ENCODE measurements around the gene PIK3CA.
A peak's percentile ranks its signal among the peaks of the same experiment; 100 is the strongest.
"Not testable (repeated sequence)": the region's sequence is repeated elsewhere in the genome, so short reads cannot be mapped to it uniquely, and the experiment has no call there.

Gene PIK3CA

GRCh38 chr3:179215550-179215949 is 67.4 kb downstream of the PIK3CA start:
- DNase-seq: not testable (repeated sequence)

DNA sequence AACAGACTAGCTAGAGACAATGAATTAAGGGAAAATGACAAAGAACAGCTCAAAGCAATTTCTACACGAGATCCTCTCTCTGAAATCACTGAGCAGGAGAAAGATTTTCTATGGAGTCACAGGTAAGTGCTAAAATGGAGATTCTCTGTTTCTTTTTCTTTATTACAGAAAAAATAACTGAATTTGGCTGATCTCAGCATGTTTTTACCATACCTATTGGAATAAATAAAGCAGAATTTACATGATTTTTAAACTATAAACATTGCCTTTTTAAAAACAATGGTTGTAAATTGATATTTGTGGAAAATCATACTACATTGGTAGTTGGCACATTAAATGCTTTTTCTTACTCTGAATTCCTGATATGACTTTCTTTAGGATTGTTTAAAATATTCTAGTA is 70.1 kb downstream of the PIK3CA start:
- not testable (repeated sequence) for DNase-seq

- DNase-seq: no peak
Measured at GRCh38 chr3:179223548-179223947, 75.4 kb downstream of the PIK3CA start.

DNA sequence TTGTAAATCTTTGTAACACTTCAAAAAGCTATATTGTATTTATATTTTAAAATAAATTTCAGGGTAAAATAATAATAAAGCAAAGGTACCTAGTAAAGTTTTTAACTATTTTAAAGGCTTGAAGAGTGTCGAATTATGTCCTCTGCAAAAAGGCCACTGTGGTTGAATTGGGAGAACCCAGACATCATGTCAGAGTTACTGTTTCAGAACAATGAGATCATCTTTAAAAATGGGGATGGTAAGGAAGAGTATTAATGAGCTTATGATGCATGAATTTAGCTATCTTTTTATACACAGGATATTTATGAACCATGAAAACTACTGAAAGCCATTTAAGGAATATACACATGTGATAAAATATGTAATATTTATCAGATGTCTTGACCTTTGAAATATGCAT is 76.4 kb downstream of the PIK3CA start:
- no peak for DNase-seq

- no peak for DNase-seq
Measured at GRCh38 chr3:179227349-179227748, 79.2 kb downstream of the PIK3CA start.

GRCh38 chr3:179229177-179229576 is 81.0 kb downstream of the PIK3CA start:
- DNase-seq: no peak

DNA sequence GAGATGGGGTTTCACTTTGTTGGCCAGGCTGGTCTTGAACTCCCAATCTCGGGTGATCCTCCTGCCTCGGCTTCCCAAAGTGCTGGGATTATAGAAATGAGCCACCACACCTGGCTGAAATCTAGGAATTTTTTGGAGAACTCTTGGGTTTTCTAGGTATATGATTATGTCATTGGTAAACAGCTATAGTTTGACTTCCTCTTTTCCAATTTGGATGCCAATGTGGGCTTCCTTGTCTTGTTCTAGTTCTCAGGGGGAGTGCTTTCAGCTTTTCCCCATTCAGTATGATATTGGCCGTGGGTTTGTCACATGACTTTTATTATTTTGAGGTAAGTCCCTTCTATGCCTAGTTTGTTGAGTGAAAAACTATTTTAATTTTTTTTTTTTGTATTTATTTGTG is 84.9 kb downstream of the PIK3CA start:
- DNase-seq: no peak

GRCh38 chr3:179234199-179234598 is 86.0 kb downstream of the PIK3CA start:
- DNase-seq: no peak

- DNase-seq: no peak
Measured at GRCh38 chr3:179236669-179237301, 88.6 kb downstream of the PIK3CA start.

DNA sequence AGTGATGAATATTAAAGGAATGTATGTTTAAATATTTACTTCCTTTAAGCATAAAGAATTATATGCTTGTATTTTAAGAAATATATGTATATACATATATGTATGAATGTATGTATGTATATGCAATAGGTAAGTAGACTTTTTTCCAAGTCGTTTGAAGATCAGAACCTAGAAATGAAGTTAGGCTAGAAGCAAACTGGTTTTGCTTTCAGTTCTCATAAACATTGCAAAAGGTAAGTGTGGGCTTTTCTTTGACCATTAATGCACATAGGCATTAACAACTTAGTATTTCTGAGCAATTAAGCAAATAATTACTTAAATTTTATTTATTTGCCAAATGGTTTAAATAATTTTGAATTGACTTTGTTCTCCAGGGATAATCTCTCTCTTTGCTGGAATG is 92.1 kb downstream of the PIK3CA start:
- not testable (repeated sequence) for DNase-seq

GRCh38 chr3:179242859-179243258 is 94.7 kb downstream of the PIK3CA start:
- not testable (repeated sequence) for DNase-seq

DNA sequence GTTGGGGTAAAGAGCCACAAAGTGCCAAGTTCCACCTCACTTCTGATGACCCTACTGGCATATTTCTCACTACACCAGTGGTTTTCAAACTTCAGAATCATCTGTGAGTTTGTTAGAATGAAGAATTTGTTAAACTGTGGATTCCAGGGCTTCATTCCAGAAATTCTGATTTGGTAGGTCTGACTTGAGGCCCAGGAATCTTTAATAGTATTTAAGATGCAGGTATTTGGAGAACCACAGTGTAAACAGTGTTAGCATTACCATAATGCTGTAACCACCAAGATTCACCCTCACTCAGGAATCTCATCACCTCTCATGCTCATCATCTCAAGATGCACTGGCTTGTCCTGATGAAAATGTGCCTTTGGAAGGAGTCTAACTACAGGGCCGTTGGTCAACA is 96.7 kb downstream of the PIK3CA start:
- DNase-seq: no peak

- no peak for DNase-seq
Measured at GRCh38 chr3:179247289-179248015, 99.3 kb downstream of the PIK3CA start.

DNA sequence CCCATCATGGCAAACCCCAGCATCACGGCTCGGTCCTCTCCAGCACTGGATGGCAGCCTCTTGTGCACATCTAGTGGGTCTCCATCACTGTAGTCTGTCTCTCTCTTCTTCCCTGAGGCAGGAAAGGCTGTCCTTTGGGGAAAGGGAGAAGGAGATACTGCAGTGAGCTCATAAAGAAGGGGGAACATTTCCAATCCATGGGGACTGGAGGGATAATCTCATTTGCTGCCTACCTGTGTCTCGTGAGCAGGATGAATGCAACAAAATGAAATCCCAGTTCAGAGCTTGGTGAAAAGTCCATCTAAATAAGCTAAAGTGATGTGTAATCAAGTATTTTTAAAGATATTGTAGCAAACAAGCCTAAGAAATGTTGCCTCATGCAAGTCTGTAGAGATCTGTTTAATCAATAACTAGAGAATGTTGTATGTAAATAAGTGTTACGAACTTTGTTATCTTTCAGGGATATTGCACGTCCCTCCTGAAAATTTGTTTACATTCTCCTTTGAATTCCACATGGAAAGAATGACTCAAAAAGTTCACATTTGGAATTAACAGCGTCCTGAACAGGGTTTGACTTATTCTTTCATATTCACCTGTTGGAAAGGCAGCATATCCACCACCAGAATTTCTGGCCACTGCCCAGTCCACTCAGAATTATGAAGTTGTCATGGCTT is 102.8 kb downstream of the PIK3CA start, which contains the start of gene KCNMB3:
TSS of gene KCNMB3 (minus strand) at position 312 of the 674 bp plus-strand sequence. CDS start at position 188, 124 bp downstream.
- DNase-seq: no peak

DNA sequence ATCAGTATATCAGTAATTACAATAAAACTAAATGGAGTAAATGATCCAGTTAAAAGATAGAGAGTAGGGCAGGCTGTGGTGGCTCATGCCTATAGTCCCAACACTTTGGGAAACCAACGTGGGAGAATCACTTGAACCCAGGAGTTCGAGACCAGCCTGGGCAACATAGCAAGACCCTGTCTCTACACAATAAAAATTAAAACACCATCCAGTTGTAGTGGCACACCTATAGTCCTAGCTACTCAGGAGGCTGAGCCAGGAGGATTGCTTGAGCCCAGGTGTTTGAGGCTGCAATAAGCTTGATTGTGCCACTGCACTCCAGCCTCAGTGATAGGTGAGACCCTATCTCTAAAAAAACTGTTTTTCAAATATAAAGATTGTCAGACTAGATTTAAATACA is 108.7 kb downstream of the PIK3CA start:
- no peak for DNase-seq

DNA sequence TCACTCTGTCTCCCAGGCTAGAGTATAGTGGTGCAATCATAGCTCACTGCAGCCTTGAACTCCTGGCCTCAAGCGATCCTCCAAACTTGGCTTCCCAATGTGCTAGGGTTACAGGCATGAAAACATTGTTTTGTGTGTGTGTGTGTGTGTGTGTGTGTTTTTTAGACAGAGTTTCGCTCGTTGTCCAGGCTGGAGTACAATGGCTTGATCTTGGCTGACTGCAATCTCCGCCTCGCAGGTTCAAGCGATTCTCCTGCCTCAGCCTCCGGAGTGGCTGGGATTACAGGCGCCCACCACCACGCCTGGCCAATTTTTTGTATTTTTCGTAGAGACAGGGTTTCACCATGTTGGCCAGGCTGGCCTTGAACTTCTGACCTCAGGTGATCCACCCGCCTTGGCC is 109.6 kb downstream of the PIK3CA start:
- not testable (repeated sequence) for DNase-seq

- DNase-seq: no peak
Measured at GRCh38 chr3:179258820-179259219, 110.7 kb downstream of the PIK3CA start.

GRCh38 chr3:179259959-179260756 is 112.0 kb downstream of the PIK3CA start:
- not testable (repeated sequence) for DNase-seq

- DNase-seq: peak; percentile 60 to 61
Measured at GRCh38 chr3:179260949-179261765, 113.0 kb downstream of the PIK3CA start.

GRCh38 chr3:179263134-179263533 is 115.0 kb downstream of the PIK3CA start:
- no peak for DNase-seq

- no peak for DNase-seq
Measured at GRCh38 chr3:179264449-179264848, 116.3 kb downstream of the PIK3CA start.

GRCh38 chr3:179265092-179265491 is 116.9 kb downstream of the PIK3CA start:
- no peak for DNase-seq
